ENCODE data around the gene DNER.

Gene DNER

GRCh38 chr2:229456091-229456490 is 258.3 kb downstream of the DNER start:
- no peak overlapping the region for H3K27ac ChIP-seq (replicated peaks)
- H3K27me3 ChIP-seq (ENCODE audit: insufficient read depth, poor library complexity, severe bottlenecking), result no peaks in the 10 kb centered on the region
- H3K4me3 ChIP-seq (replicated peaks; ENCODE audit: insufficient read depth, low read length), result no peak overlapping the region
- TF ChIP-seq, protein P1, sequence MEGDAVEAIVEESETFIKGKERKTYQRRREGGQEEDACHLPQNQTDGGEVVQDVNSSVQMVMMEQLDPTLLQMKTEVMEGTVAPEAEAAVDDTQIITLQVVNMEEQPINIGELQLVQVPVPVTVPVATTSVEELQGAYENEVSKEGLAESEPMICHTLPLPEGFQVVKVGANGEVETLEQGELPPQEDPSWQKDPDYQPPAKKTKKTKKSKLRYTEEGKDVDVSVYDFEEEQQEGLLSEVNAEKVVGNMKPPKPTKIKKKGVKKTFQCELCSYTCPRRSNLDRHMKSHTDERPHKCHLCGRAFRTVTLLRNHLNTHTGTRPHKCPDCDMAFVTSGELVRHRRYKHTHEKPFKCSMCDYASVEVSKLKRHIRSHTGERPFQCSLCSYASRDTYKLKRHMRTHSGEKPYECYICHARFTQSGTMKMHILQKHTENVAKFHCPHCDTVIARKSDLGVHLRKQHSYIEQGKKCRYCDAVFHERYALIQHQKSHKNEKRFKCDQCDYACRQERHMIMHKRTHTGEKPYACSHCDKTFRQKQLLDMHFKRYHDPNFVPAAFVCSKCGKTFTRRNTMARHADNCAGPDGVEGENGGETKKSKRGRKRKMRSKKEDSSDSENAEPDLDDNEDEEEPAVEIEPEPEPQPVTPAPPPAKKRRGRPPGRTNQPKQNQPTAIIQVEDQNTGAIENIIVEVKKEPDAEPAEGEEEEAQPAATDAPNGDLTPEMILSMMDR (IDR thresholded peaks at IDR 0.05; ENCODE audit: insufficient read depth, low read length), result no peak
- TF ChIP-seq GABPA (IDR thresholded peaks at IDR 0.05; ENCODE audit: low read depth) (no peak), POLR2AphosphoS5 (IDR thresholded peaks at IDR 0.05; ENCODE audit: low read depth) (no peak), SPI1 (IDR thresholded peaks at IDR 0.05; ENCODE audit: borderline replicate concordance, low read depth) (no peak)
- TF ChIP-seq, protein P2, sequence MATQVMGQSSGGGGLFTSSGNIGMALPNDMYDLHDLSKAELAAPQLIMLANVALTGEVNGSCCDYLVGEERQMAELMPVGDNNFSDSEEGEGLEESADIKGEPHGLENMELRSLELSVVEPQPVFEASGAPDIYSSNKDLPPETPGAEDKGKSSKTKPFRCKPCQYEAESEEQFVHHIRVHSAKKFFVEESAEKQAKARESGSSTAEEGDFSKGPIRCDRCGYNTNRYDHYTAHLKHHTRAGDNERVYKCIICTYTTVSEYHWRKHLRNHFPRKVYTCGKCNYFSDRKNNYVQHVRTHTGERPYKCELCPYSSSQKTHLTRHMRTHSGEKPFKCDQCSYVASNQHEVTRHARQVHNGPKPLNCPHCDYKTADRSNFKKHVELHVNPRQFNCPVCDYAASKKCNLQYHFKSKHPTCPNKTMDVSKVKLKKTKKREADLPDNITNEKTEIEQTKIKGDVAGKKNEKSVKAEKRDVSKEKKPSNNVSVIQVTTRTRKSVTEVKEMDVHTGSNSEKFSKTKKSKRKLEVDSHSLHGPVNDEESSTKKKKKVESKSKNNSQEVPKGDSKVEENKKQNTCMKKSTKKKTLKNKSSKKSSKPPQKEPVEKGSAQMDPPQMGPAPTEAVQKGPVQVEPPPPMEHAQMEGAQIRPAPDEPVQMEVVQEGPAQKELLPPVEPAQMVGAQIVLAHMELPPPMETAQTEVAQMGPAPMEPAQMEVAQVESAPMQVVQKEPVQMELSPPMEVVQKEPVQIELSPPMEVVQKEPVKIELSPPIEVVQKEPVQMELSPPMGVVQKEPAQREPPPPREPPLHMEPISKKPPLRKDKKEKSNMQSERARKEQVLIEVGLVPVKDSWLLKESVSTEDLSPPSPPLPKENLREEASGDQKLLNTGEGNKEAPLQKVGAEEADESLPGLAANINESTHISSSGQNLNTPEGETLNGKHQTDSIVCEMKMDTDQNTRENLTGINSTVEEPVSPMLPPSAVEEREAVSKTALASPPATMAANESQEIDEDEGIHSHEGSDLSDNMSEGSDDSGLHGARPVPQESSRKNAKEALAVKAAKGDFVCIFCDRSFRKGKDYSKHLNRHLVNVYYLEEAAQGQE (IDR thresholded peaks at IDR 0.05; ENCODE audit: insufficient replicate concordance, low read depth), result no peak
- no peak for DNase-seq (ENCODE audit: low read depth in 1 of 2, low spot score in 1 of 2)

DNA sequence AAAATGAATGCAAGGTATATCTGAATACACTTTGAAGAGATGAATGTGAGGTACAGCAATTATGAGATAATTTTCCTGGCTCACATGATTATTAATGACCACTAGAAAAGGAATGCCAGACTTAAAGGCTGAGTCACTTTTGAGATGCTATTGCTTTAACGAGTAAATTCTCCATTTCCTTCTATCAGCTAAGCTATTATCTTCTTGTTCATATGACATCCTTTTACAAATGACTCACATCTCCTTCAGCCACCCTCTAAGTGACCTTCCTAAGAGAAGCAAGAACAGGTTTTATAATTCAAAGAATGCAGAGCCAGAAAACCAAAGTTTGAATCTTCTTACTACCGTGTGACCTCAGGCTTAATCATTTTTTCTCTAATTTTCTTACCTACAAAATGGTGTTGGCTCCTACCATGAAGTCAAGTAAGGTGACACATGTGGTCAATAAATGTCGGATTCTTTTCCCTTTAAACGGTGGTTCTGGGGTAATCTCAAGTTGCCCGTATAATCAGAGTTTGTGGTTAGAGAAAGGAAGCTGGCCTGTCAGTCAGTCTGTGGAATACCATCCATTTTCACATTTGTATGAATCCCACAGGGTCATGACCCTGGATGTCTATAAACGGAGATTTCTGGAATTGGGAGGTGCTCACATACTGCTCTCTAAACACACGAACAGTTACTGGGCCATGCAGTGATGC is 259.3 kb downstream of the DNER start:
- Histone ChIP-seq H3K27me3 (ENCODE audit: insufficient read depth, poor library complexity, severe bottlenecking) (no peaks in the 10 kb centered on the region), H3K4me3 (replicated peaks; ENCODE audit: insufficient read depth, low read length) (no peak overlapping the region), H3K27ac (replicated peaks) (no peak overlapping the region)
- DNase-seq (ENCODE audit: low read depth in 1 of 2, low spot score in 1 of 2), result no peak
- TF ChIP-seq POLR2AphosphoS5 (IDR thresholded peaks at IDR 0.05; ENCODE audit: low read depth), result no peak
- no peak for TF ChIP-seq GABPA (IDR thresholded peaks at IDR 0.05; ENCODE audit: low read depth)
- no peak for TF ChIP-seq SPI1 (IDR thresholded peaks at IDR 0.05; ENCODE audit: borderline replicate concordance, low read depth)
- TF ChIP-seq, protein P1 (IDR thresholded peaks at IDR 0.05; ENCODE audit: insufficient read depth, low read length), result no peak
- TF ChIP-seq, protein P2 (IDR thresholded peaks at IDR 0.05; ENCODE audit: insufficient replicate concordance, low read depth), result no peak

- H3K27me3 ChIP-seq (ENCODE audit: insufficient read depth, poor library complexity, severe bottlenecking), result no peaks in the 10 kb centered on the region
- no peak overlapping the region for H3K4me3 ChIP-seq (replicated peaks; ENCODE audit: insufficient read depth, low read length)
- no peak overlapping the region for H3K27ac ChIP-seq (replicated peaks)
- DNase-seq (ENCODE audit: low read depth in 1 of 2, low spot score in 1 of 2), result no peak
- TF ChIP-seq POLR2AphosphoS5 (IDR thresholded peaks at IDR 0.05; ENCODE audit: low read depth) (no peak), SPI1 (IDR thresholded peaks at IDR 0.05; ENCODE audit: borderline replicate concordance, low read depth) (no peak), GABPA (IDR thresholded peaks at IDR 0.05; ENCODE audit: low read depth) (no peak)
- TF ChIP-seq, protein P1 (IDR thresholded peaks at IDR 0.05; ENCODE audit: insufficient read depth, low read length), result no peak
- TF ChIP-seq, protein P2 (IDR thresholded peaks at IDR 0.05; ENCODE audit: insufficient replicate concordance, low read depth), result no peak
These were observed 261.1 kb downstream of the DNER start for GRCh38 chr2:229453230-229453629.
